ENCODE data around the gene SLC39A9. TPM values are rescaled to one million over a fixed set of nuclear protein-coding genes. Genes with fewer than 3 reads are reported as not detected.

Gene SLC39A9
- total RNA-seq, 1 experiment from 2014 or later, result 39.8 TPM

GRCh38 chr14:69493038-69493437, 94.5 kb downstream of the SLC39A9 start:
- no peaks in the 10 kb centered on the region for H3K36me3 Mint-ChIP-seq (ENCODE audit: insufficient read depth in 1 of 3, low read depth in 3 of 3)
- no peak overlapping the region for H2BK15ac ChIP-seq (ENCODE audit: low read depth, low read length)
- no peak overlapping the region for H2BK120ac ChIP-seq (ENCODE audit: low read depth, low read length, poor library complexity, severe bottlenecking)
- no peak overlapping the region for H2AK5ac ChIP-seq (ENCODE audit: insufficient read length, low read length)
- no peak overlapping the region for H3K9ac ChIP-seq (ENCODE audit: extremely low read depth, insufficient read length, low read length)
- H2BK20ac ChIP-seq (ENCODE audit: low read depth, low read length, poor library complexity, severe bottlenecking), result no peak overlapping the region
- no peak overlapping the region for H3K56ac ChIP-seq (ENCODE audit: insufficient read length, low read depth, low read length)
- H3K4ac ChIP-seq (ENCODE audit: low read depth, low read length), result no peak overlapping the region
- H4K8ac ChIP-seq (replicated peaks; ENCODE audit: insufficient read length, low read depth, low read length), result no peak overlapping the region
- H3K27me3 Mint-ChIP-seq (ENCODE audit: low read depth), result peaks cover 27% of the 10 kb centered on the region
- H2AFZ ChIP-seq (ENCODE audit: low read length), result no peak overlapping the region
- H3K79me1 ChIP-seq (ENCODE audit: insufficient read depth, low read depth, low read length, poor library complexity, severe bottlenecking), result no peaks in the 10 kb centered on the region
- no peak overlapping the region for H3K23ac ChIP-seq (ENCODE audit: insufficient read length, low read depth, low read length)
- H3K4me2 ChIP-seq (ENCODE audit: insufficient read depth, insufficient read length, low read length), result no peak overlapping the region
- H3K23me2 ChIP-seq (ENCODE audit: insufficient read length, low read depth, low read length, poor library complexity, severe bottlenecking), result no peaks in the 10 kb centered on the region
- H3K14ac ChIP-seq (ENCODE audit: insufficient read depth, low read length), result no peak overlapping the region
- H3K4me1 ChIP-seq (ENCODE audit: insufficient read depth, low read length), result no peaks in the 10 kb centered on the region
- H3K4me1 Mint-ChIP-seq, result peaks cover 0 to under 1% of the 10 kb centered on the region in 2 experiments; a peak in 1 of 4 replicates
- H4K5ac ChIP-seq (ENCODE audit: insufficient read length, low read depth, low read length), result no peak overlapping the region
- no peaks in the 10 kb centered on the region for H4K20me1 ChIP-seq (ENCODE audit: control insufficient read depth, insufficient read depth, insufficient read length)
- H2BK12ac ChIP-seq (ENCODE audit: insufficient read length, low read depth, low read length), result no peak overlapping the region
- no peak overlapping the region for H3K27ac ChIP-seq (ENCODE audit: insufficient read length, low read depth, low read length)
- H2BK5ac ChIP-seq (ENCODE audit: insufficient read length, low read length), result no peak overlapping the region
- H3T11ph ChIP-seq (ENCODE audit: low read length), result no peak overlapping the region
- H3K9me3 Mint-ChIP-seq, result no peaks in the 10 kb centered on the region
- H4K91ac ChIP-seq (ENCODE audit: insufficient read length, low read depth, low read length), result no peak overlapping the region
- WGBS (ENCODE audit: extremely low coverage, insufficient read length, low lambda C conversion rate), result no CpG with 5 or more reads among the region's 4 CpGs
- no peaks in the 10 kb centered on the region for H3K27me3 ChIP-seq (ENCODE audit: insufficient read depth, low read length)
- TF ChIP-seq CTCF (conservative IDR thresholded peaks at IDR 0.05), result no peak
- DNase-seq, result no peak
- no peak overlapping the region for H3K18ac ChIP-seq (ENCODE audit: insufficient read length, low read depth, low read length)
- no peak overlapping the region for H3K4me3 Mint-ChIP-seq
- no peak overlapping the region for H3K27ac Mint-ChIP-seq
- H3K9me3 ChIP-seq (ENCODE audit: control insufficient read depth, low read depth, low read length), result no peaks in the 10 kb centered on the region
- H3K79me2 ChIP-seq (ENCODE audit: insufficient read depth, low read length), result no peaks in the 10 kb centered on the region
